ENCODE measurements around the gene DOCK4.
A peak's percentile ranks its signal among the peaks of the same experiment; 100 is the strongest.

Gene DOCK4

GRCh38 chr7:112113913-112114575, 92.2 kb downstream of the DOCK4 start:
- no peak for DNase-seq

- DNase-seq, result peak in 29 of 56 donors; percentile 10 to 75 (median 43)
Measured at GRCh38 chr7:112112822-112113255, 93.4 kb downstream of the DOCK4 start.

DNA sequence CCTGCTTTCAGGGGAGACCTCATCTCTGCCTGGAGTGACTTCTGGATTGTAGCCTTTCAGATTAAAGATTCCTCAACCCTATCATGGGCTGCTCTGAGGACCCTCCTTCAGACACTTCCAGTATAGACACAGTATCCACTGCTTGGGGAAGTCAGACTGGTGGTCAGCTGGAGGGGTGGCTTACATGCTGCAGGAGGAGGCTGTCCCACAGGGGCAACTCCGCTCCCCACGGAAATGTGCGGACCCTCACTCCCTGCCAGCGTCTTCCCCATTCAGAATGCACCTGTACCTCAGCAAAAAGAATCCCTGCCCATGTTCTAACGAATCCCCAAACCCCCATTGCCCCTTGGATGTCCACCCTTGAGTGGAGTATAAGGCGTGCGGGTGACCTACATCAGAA, 95.5 kb downstream of the DOCK4 start:
- DNase-seq, result no peak

DNA sequence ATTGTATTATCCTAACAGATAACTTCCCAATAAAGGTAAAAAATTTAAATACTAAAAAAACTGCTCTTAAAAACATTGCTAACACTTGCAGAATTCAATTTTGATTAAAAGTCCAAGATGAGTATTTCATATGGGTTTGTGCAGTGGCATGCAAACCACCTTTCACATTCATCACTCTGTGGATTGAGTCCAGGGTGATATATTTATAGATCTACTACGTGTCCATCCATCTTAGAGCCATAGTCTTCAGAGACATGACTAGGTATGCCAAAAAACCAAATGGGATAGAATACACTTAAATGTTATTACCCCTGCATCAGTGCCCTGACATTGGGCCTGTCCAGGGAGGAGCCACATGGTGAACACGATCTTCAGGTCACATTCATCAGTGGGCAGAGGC, 96.0 kb downstream of the DOCK4 start:
- DNase-seq, result no peak

- peak in 8 of 56 donors; percentile 11 to 48 (median 20) for DNase-seq
Measured at GRCh38 chr7:112108981-112109380, 97.2 kb downstream of the DOCK4 start.

GRCh38 chr7:112105584-112106530, 100.3 kb downstream of the DOCK4 start:
- DNase-seq, result no peak

GRCh38 chr7:112104120-112104519, 102.1 kb downstream of the DOCK4 start:
- DNase-seq, result no peak

DNA sequence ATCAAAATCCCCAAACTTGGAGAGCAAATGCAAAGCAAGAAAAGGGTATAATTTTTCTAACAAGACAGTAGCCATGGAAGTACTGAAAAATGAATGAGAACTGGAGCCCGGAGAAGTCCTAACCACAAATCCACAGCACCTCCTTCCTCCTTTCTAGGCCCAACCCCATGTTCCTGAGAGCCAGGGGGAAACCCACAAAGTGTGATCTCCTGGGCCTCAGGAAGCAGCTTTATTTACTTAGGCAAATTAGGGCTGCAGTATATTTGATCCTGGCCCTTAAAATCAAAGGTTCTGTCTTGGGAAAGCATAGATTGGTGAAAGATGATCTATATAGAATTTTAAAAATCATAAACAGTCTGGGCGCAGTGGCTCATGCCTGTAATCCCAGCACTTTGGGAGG, 103.0 kb downstream of the DOCK4 start:
- no peak for DNase-seq

GRCh38 chr7:112101201-112101846, 104.9 kb downstream of the DOCK4 start:
- DNase-seq, result no peak

DNA sequence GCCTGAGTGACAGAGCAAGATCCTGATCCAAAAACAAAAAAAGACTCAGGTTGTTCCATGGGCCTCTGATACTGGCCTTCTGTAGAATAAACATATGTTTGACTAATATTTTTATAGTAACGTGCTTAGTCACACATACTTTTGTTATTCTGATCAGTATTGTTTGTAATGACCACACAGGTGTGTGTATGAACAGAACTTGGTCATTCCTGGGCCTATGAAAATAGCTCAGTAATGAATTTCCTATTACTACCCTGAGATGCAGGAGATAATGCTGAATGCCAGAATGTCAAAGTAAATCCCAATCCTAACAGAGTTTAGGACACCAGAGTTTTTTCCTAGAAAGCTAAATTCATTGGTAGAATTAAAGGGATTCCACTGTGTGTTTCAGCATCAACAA, 108.7 kb downstream of the DOCK4 start:
- DNase-seq, result no peak

- DNase-seq, result no peak
Measured at GRCh38 chr7:112093409-112093808, 112.8 kb downstream of the DOCK4 start.

DNA sequence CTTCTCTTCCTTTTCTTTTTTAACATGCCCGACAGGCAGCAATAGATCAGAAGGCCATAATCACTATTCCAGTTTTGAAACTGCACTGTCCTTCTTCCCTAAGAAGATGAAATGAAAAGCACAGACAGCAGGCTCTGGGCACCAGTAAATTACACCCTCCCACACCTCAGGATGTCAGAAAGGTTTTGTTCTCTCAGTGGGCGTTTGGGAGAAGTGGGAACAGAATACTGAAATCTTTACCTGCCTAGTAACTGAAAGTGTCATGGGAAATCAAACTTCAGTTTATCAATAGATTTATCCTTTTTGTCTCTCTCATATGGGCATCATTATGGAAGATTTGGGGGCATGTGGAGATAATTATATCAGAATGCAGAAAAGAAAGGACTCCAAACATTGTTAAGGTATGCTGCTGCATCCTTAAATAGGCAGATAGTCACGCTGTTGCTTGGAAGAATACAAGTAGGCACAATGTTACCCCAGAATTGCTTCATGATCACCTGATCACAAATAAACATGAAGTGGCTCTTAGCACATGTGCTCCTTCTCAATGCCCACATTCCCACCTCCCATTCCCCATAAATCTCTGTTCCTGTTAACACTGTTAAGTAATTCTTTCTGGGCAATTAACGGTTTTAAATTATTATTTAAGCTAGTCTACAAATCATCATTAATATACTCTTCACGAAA, 113.3 kb downstream of the DOCK4 start:
- DNase-seq, result no peak

DNA sequence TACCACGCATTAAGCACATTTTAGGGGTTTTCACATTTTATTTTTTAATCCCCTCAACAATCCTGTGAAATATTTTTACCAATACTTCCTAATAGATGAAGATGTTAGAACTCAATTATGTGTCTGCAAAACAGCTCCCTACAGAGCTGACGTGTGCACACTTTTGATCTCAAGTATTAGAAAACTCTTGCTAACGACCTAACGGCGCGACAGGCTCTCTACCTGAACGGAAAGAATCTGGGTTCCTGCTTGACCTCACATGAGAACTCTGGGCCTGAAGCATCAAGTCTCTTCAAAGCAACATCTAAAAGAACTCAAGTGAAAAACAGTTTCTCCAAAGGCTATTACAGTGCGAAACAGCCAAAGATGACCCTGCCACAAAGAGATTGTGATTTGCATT, 113.9 kb downstream of the DOCK4 start:
- no peak for DNase-seq

DNA sequence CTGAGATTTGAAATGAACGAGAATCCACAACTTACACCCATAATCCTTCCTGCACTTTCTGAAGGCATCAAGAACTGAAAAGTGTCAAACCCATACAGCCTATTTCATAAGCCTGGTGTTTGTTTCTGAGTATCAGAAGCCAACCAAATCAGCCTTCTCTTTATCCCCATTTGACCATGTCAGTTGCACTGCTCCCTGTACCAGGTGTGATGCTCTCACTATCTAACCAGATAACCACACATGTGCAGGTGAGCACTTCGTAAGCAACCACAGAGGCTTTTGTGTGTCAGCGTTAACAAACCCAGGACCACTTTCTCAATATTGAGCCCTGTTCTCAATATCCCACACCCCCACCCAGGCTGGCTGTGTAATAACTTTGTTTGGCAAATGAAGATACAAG, 114.4 kb downstream of the DOCK4 start:
- DNase-seq, result no peak

- DNase-seq, result peak in 1 of 56 donors; percentile 13
Measured at GRCh38 chr7:112089551-112089950, 116.6 kb downstream of the DOCK4 start.

DNA sequence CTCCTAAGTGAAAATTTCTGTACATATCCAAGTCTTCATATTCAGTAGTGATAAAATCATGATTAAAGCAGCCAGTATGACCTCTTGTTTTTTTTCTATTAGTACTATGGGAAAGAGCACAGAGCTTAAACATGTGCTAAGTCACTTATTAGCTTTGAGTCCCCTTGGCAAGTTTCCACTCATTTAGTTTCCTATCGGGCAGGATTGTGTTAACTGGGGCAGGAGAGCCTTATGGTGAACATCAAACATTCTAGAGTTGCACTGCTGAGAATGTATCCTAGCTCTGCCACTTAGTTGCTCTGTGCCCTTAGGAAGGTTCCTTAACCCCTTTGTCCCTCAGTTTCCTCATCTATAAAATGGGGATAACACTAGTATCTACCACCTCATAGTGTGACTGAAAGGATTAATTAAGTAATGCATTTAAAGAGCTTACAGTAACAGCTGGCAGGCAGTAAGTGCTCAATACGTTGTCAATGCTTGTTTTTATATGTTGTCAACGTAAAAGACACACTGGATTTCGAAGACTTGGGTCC, 117.6 kb downstream of the DOCK4 start:
- no peak for DNase-seq

GRCh38 chr7:112086496-112087254, 119.5 kb downstream of the DOCK4 start:
- DNase-seq, result no peak

DNA sequence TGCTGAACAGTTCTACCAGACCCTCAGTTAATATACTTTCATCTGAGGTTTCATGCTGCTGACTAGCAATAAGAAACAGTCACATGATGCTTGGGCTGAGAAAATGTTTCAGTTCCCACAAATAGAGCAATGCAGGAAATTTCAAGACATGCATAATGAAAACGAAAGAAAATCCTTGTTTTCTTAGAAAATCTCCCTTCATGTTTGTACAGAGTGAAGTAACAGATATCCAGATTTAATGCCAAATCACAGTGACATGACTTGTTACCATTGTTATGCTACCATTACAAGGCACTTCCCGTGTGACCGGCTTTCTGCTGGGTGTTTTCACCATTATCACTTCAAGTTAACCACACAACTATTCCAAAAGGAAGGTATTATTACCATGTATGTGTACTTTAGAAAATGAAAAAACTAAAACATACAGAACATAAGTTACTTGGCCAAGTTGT, 121.7 kb downstream of the DOCK4 start:
- no peak for DNase-seq

- no peak for DNase-seq
Measured at GRCh38 chr7:112083776-112084355, 122.3 kb downstream of the DOCK4 start.

GRCh38 chr7:112082306-112082705, 123.9 kb downstream of the DOCK4 start:
- no peak for DNase-seq

Measured in nucleus accumbens (tissue), 56 donors.